Endothelial cell of umbilical vein (primary cell): ENCODE measurements around the gene TPCN1.

Source experiments
- CTCF ChIP-seq, 2 donors: IDR thresholded peaks; 1 replicate in 1 of 2; 2 replicates in 1 of 2; pipeline ENCODE4 v1.5.1; 2011; ENCODE audit warnings: low read length in 2 of 2, mild to moderate bottlenecking in 2 of 2, moderate library complexity in 2 of 2, control low read depth in 1 of 2, inconsistent platforms in 1 of 2, low read depth in 1 of 2; ENCODE audit not compliant: insufficient read depth in 1 of 2; ENCODE audit errors: extremely low read depth in 1 of 2
- EZH2 ChIP-seq: IDR thresholded peaks from 2 replicates; pipeline ENCODE4 v1.6.1; 2012; ENCODE audit warnings: borderline replicate concordance, low read depth, mild to moderate bottlenecking, moderate library complexity, low read length, inconsistent platforms; ENCODE audit not compliant: severe bottlenecking
- MYC ChIP-seq: IDR thresholded peaks from one replicate; pipeline ENCODE4 v1.6.1; 2011; ENCODE audit warnings: mild to moderate bottlenecking, low read depth, low read length
- POLR2A ChIP-seq: IDR thresholded peaks from 2 replicates; pipeline ENCODE4 v1.6.1; 2012; ENCODE audit warnings: low read depth, mild to moderate bottlenecking, control low read depth, low read length
- POLR2AphosphoS5 ChIP-seq: IDR thresholded peaks from 2 replicates; pipeline ENCODE4 v1.6.1; 2012; ENCODE audit warnings: low read depth, mild to moderate bottlenecking, control low read depth, low read length, moderate library complexity; ENCODE audit not compliant: insufficient read depth
- TF ChIP-seq, protein P1 (sequence below): IDR thresholded peaks from 2 replicates; pipeline ENCODE4 v1.6.1; 2011; ENCODE audit not compliant: insufficient read depth, insufficient read length

GRCh38 chr12:113263431-113263963 lies 42.2 kb downstream of the TPCN1 start:
- TF ChIP-seq POLR2A (no peak), CTCF (IDR thresholded peaks at IDR 0.05; ENCODE audit: extremely low read depth in 1 of 2, insufficient read depth in 1 of 2, low read depth in 1 of 2, low read length in 2 of 2) (no peak), EZH2 (no peak), POLR2AphosphoS5 (no peak), MYC (no peak)
- TF ChIP-seq, protein P1, sequence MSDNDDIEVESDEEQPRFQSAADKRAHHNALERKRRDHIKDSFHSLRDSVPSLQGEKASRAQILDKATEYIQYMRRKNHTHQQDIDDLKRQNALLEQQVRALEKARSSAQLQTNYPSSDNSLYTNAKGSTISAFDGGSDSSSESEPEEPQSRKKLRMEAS = no peak
